NCI-H2227 (cell line): ENCODE measurements around the gene KCNK10.

Source experiments
- DNase-seq: peaks from one replicate; lab custom pipeline; 2025; ENCODE audit not compliant: unreplicated experiment; lab: John Stamatoyannopoulos, UW

KCNK10 gene

GRCh38 chr14:88321692-88322503 lies 1.2 kb downstream of the KCNK10 start:
- no peak for DNase-seq

- DNase-seq: no peak
Observed at GRCh38 chr14:88318406-88318805, 4.7 kb downstream of the KCNK10 start.

- DNase-seq: no peak
Observed at GRCh38 chr14:88316521-88316920, 6.5 kb downstream of the KCNK10 start.

GRCh38 chr14:88312257-88312656 lies 10.8 kb downstream of the KCNK10 start:
- no peak for DNase-seq

GRCh38 chr14:88311780-88312179 lies 11.3 kb downstream of the KCNK10 start:
- DNase-seq: no peak

GRCh38 chr14:88310449-88310848 lies 12.6 kb downstream of the KCNK10 start:
- no peak for DNase-seq

GRCh38 chr14:88310021-88310420 lies 13.0 kb downstream of the KCNK10 start:
- no peak for DNase-seq

GRCh38 chr14:88305528-88306322 lies 17.3 kb downstream of the KCNK10 start:
- no peak for DNase-seq

GRCh38 chr14:88303041-88303440 lies 20.0 kb downstream of the KCNK10 start:
- DNase-seq: no peak

- DNase-seq: no peak
Observed at GRCh38 chr14:88301381-88301780, 21.7 kb downstream of the KCNK10 start.

- DNase-seq: no peak
Observed at GRCh38 chr14:88300817-88301216, 22.3 kb downstream of the KCNK10 start.

- DNase-seq: no peak
Observed at GRCh38 chr14:88299865-88300530, 23.1 kb downstream of the KCNK10 start.

- no peak for DNase-seq
Observed at GRCh38 chr14:88297306-88297705, 25.8 kb downstream of the KCNK10 start.

- no peak for DNase-seq
Observed at GRCh38 chr14:88296351-88296750, 26.7 kb downstream of the KCNK10 start.

GRCh38 chr14:88289996-88290395 lies 33.1 kb downstream of the KCNK10 start:
- DNase-seq: no peak

GRCh38 chr14:88289234-88289633 lies 33.8 kb downstream of the KCNK10 start:
- DNase-seq: no peak

GRCh38 chr14:88286309-88286708 lies 36.8 kb downstream of the KCNK10 start:
- DNase-seq: no peak

- no peak for DNase-seq
Observed at GRCh38 chr14:88281447-88281846, 41.6 kb downstream of the KCNK10 start.

GRCh38 chr14:88276923-88277596 lies 46.0 kb downstream of the KCNK10 start:
- DNase-seq: no peak

- DNase-seq: no peak
Observed at GRCh38 chr14:88272390-88273269, 50.4 kb downstream of the KCNK10 start.
